ENCODE results near the gene ABHD11. TPM values are rescaled to one million over a fixed set of nuclear protein-coding genes. Genes with fewer than 3 reads are reported as not detected.

ABHD11 gene
- total and polyA plus RNA-seq, 2 of the 4 experiments (the other 2 are of a cell fraction), result 13.4 to 19.9 TPM

- Histone ChIP-seq H4K20me1 (ENCODE audit: insufficient read depth, low read length) (peaks cover 45% of the 10 kb centered on the region), H3K79me1 (ENCODE audit: low read depth in 1 of 2, low read length in 2 of 2) (peaks cover 5 to 29% of the 10 kb centered on the region in 2 experiments; a peak in 3 of 4 replicates), H3K4me2 (ENCODE audit: low read depth, low read length) (no peak overlapping the region), H3K18ac (ENCODE audit: low read depth, low read length) (no peak overlapping the region), H3K4me1 (ENCODE audit: control insufficient read depth, insufficient read depth, low read length) (peaks cover 8% of the 10 kb centered on the region), H3K9me1 (ENCODE audit: insufficient read depth, low read length) (0 out of 2 replicates have a peak, but pooled peaks cover 9% of the 10 kb centered on the region), H4K5ac (ENCODE audit: low read depth, low read length) (no peak overlapping the region), H2BK120ac (ENCODE audit: low read depth, low read length) (no peak overlapping the region), H3K56ac (ENCODE audit: extremely low read depth, insufficient read depth, low read length) (no peak overlapping the region), H3K27ac (ENCODE audit: insufficient read depth, low read length) (no peak overlapping the region), H3K9me3 (ENCODE audit: control insufficient read depth, insufficient read depth, low read length) (no peaks in the 10 kb centered on the region), H2AK5ac (ENCODE audit: low read depth, low read length) (no peak overlapping the region), H4K91ac (ENCODE audit: insufficient read depth, low read depth, low read length) (no peak overlapping the region), H2AFZ (replicated peaks; ENCODE audit: low read length, poor library complexity) (no peak overlapping the region), H3K14ac (replicated peaks; ENCODE audit: low read depth, low read length) (no peak overlapping the region), H2AK9ac (replicated peaks; ENCODE audit: low read depth, low read length, poor library complexity) (no peak overlapping the region), H3K36me3 (ENCODE audit: control insufficient read depth, insufficient read depth, low read length) (peaks cover 55% of the 10 kb centered on the region), H2BK20ac (ENCODE audit: low read depth, low read length) (no peak overlapping the region), H3K4ac (ENCODE audit: low read depth, low read length) (no peak overlapping the region), H2BK5ac (ENCODE audit: low read depth, low read length, poor library complexity, severe bottlenecking) (no peak overlapping the region), H3K4me3 (ENCODE audit: insufficient read depth, low read depth, low read length) (no peak overlapping the region), H3K27me3 (ENCODE audit: control insufficient read depth, insufficient read depth, low read length) (no peaks in the 10 kb centered on the region), H3K23ac (ENCODE audit: low read depth, low read length) (no peak overlapping the region), H2BK15ac (ENCODE audit: low read depth, low read length) (no peak overlapping the region), H4K8ac (ENCODE audit: low read depth in 2 of 2, low read length in 2 of 2) (no peak overlapping the region), H3K9ac (ENCODE audit: low read depth, low read length) (no peak overlapping the region)
- DNase-seq (no peak), ATAC-seq (ENCODE audit: low read depth) (no peak)
- WGBS, 2 experiments (ENCODE audit: extremely low coverage in 2 of 2, insufficient read length in 1 of 2), result 95% methylated on average over 6 of the region's 18 CpGs; no CpG with 5 or more reads in 1 of the 2 experiments
- dilution Hi-C loops (cut with HindIII; ENCODE audit: low sequenced_read_pairs, unreplicated experiment), result no loop called here
- BruUV-seq (replicated peaks), result no TSS peak
- CTCF ChIA-PET, result interaction anchor here (0.6 to 0.9 kb wide), 3 partner anchors 11 to 23 kb away, joined by 3 to 4 read pairs (median 3); no protein-coding TSS in a partner anchor
- POLR2A ChIA-PET (ENCODE audit: unreplicated experiment), result no interaction called here
- in situ Hi-C loops (cut with MboI; ENCODE audit: low sequenced_read_pairs), result no loop called here
- intact Hi-C loops (cut with micrococcal nuclease), result no loop called here
- TF ChIP-seq NFE2L2 (IDR thresholded peaks at IDR 0.05; ENCODE audit: low read depth, low read length) (no peak), RCOR1 (IDR thresholded peaks at IDR 0.05; ENCODE audit: insufficient replicate concordance, low read length) (no peak), FOS (IDR thresholded peaks at IDR 0.05; ENCODE audit: low read depth, low read length) (no peak), CEBPB (IDR thresholded peaks at IDR 0.05; ENCODE audit: low read depth, low read length) (no peak), POLR2A (IDR thresholded peaks at IDR 0.05; ENCODE audit: low read depth, low read length) (no peak), BHLHE40 (IDR thresholded peaks at IDR 0.05; ENCODE audit: low read depth, low read length) (no peak), SMC3 (IDR thresholded peaks at IDR 0.05; ENCODE audit: low read depth, low read length) (no peak), MXI1 (IDR thresholded peaks at IDR 0.05; ENCODE audit: borderline replicate concordance, low read depth, low read length) (no peak), MAZ (IDR thresholded peaks at IDR 0.05; ENCODE audit: borderline replicate concordance, low read depth, low read length) (no peak), RAD21 (IDR thresholded peaks at IDR 0.05; ENCODE audit: low read length) (no peak), RFX5 (IDR thresholded peaks at IDR 0.05; ENCODE audit: low read depth, low read length) (no peak), CHD1 (IDR thresholded peaks at IDR 0.05; ENCODE audit: low read depth, low read length) (no peak), MAFK (IDR thresholded peaks at IDR 0.05; ENCODE audit: low read depth, low read length) (no peak), CTCF (conservative IDR thresholded peaks at IDR 0.05; ENCODE audit: low read depth, low read length) (no peak)
- TF ChIP-seq, protein P1, sequence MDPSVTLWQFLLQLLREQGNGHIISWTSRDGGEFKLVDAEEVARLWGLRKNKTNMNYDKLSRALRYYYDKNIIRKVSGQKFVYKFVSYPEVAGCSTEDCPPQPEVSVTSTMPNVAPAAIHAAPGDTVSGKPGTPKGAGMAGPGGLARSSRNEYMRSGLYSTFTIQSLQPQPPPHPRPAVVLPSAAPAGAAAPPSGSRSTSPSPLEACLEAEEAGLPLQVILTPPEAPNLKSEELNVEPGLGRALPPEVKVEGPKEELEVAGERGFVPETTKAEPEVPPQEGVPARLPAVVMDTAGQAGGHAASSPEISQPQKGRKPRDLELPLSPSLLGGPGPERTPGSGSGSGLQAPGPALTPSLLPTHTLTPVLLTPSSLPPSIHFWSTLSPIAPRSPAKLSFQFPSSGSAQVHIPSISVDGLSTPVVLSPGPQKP (IDR thresholded peaks at IDR 0.05; ENCODE audit: borderline replicate concordance, low read depth, low read length), result no peak
- TF ChIP-seq, protein P2, sequence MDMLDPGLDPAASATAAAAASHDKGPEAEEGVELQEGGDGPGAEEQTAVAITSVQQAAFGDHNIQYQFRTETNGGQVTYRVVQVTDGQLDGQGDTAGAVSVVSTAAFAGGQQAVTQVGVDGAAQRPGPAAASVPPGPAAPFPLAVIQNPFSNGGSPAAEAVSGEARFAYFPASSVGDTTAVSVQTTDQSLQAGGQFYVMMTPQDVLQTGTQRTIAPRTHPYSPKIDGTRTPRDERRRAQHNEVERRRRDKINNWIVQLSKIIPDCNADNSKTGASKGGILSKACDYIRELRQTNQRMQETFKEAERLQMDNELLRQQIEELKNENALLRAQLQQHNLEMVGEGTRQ (IDR thresholded peaks at IDR 0.05; ENCODE audit: low read depth, low read length), result no peak
Observed at GRCh38 chr7:73702665-73703064, 35.9 kb downstream of the ABHD11 start.

All from IMR-90 (cell line).